ENCODE measurements around the gene C1orf52.

DNA sequence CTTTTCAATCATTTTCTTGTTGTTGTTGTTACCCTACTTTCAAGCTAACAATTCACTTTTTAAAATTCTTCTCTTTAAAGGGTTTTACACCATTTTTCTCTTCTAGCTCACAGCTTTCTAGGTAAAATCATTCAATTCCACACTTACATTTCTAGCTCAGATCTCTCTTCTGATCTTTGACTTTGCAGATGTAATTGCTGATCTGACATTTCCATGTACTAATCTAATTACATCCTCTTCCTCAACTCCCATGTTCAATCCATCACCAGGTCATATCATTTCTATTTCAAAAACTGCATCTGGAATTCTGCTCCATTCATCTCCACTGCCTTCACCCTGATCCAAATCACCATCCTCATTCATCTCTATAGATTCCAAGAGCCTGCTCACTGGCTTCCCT lies 13.9 kb upstream of the C1orf52 start:
- TF ChIP-seq, protein P1, sequence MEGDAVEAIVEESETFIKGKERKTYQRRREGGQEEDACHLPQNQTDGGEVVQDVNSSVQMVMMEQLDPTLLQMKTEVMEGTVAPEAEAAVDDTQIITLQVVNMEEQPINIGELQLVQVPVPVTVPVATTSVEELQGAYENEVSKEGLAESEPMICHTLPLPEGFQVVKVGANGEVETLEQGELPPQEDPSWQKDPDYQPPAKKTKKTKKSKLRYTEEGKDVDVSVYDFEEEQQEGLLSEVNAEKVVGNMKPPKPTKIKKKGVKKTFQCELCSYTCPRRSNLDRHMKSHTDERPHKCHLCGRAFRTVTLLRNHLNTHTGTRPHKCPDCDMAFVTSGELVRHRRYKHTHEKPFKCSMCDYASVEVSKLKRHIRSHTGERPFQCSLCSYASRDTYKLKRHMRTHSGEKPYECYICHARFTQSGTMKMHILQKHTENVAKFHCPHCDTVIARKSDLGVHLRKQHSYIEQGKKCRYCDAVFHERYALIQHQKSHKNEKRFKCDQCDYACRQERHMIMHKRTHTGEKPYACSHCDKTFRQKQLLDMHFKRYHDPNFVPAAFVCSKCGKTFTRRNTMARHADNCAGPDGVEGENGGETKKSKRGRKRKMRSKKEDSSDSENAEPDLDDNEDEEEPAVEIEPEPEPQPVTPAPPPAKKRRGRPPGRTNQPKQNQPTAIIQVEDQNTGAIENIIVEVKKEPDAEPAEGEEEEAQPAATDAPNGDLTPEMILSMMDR (conservative IDR thresholded peaks at IDR 0.05; ENCODE audit: low read depth, low read length) = no peak
- no peak for TF ChIP-seq EZH2 (IDR thresholded peaks at IDR 0.05; ENCODE audit: borderline replicate concordance, low read depth, low read length, poor library complexity, severe bottlenecking)
